ENCODE results near the gene YY1. TPM values are rescaled to one million over a fixed set of nuclear protein-coding genes. Genes with fewer than 3 reads are reported as not detected.
"Not testable (repeated sequence)": the region's sequence is repeated elsewhere in the genome, so short reads cannot be mapped to it uniquely, and the experiment has no call there.

The YY1 gene
- total RNA-seq, 2 donors from 2014 or later: 31.3 to 36.3 TPM

DNA sequence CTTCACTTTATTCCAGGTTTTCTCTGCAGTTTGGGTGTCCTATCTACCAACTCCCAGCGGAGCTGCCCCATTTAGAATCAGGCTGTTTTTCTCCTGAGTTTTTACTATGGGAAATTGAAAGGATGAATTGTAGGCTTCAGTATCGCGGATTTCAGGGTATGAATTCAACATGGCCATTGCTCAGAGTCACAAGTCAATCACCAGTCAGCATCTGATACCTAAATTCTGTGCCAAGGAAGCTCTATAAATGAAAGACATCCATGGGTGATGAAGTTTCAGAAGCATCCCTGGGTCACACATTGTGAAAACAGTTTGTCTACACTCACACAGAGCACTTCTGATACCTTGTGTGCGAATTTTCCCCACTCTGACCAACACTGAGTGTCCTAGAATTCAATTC, 35.8 kb upstream of the YY1 start:
- no peak overlapping the region for H3K4me3 ChIP-seq
- H3K4me1 ChIP-seq: no peaks in the 10 kb centered on the region
- no peaks in the 10 kb centered on the region for H3K27me3 ChIP-seq
- H3K9me3 ChIP-seq: no peaks in the 10 kb centered on the region
- no peaks in the 10 kb centered on the region for H3K36me3 ChIP-seq
- H3K27ac ChIP-seq: no peak overlapping the region
- TF ChIP-seq, protein P1, sequence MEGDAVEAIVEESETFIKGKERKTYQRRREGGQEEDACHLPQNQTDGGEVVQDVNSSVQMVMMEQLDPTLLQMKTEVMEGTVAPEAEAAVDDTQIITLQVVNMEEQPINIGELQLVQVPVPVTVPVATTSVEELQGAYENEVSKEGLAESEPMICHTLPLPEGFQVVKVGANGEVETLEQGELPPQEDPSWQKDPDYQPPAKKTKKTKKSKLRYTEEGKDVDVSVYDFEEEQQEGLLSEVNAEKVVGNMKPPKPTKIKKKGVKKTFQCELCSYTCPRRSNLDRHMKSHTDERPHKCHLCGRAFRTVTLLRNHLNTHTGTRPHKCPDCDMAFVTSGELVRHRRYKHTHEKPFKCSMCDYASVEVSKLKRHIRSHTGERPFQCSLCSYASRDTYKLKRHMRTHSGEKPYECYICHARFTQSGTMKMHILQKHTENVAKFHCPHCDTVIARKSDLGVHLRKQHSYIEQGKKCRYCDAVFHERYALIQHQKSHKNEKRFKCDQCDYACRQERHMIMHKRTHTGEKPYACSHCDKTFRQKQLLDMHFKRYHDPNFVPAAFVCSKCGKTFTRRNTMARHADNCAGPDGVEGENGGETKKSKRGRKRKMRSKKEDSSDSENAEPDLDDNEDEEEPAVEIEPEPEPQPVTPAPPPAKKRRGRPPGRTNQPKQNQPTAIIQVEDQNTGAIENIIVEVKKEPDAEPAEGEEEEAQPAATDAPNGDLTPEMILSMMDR (IDR thresholded peaks at IDR 0.05): no peak
- no peak for DNase-seq (ENCODE audit: low spot score)

- Histone ChIP-seq H3K4me1 (no peaks in the 10 kb centered on the region), H3K27ac (no peak overlapping the region), H3K27me3 (no peaks in the 10 kb centered on the region), H3K9me3 (no peaks in the 10 kb centered on the region), H3K4me3 (no peak overlapping the region), H3K36me3 (no peaks in the 10 kb centered on the region)
- TF ChIP-seq, protein P1 (IDR thresholded peaks at IDR 0.05): no peak
- no peak for DNase-seq (ENCODE audit: low spot score)
Measured at GRCh38 chr14:100203962-100204834, 34.7 kb upstream of the YY1 start.

GRCh38 chr14:100204835-100205167, 34.1 kb upstream of the YY1 start:
- not testable (repeated sequence) for H3K4me3 ChIP-seq; H3K36me3 ChIP-seq; H3K4me1 ChIP-seq; H3K27me3 ChIP-seq; H3K9me3 ChIP-seq; H3K27ac ChIP-seq; DNase-seq (ENCODE audit: low spot score)

GRCh38 chr14:100207588-100207987, 31.4 kb upstream of the YY1 start:
- H3K27me3 ChIP-seq; H3K4me3 ChIP-seq; DNase-seq (ENCODE audit: low spot score); H3K4me1 ChIP-seq; H3K36me3 ChIP-seq; H3K27ac ChIP-seq; H3K9me3 ChIP-seq: not testable (repeated sequence)

GRCh38 chr14:100208136-100208535, 30.8 kb upstream of the YY1 start:
- not testable (repeated sequence) for H3K4me3 ChIP-seq; H3K27me3 ChIP-seq; H3K9me3 ChIP-seq; H3K36me3 ChIP-seq; H3K4me1 ChIP-seq; DNase-seq (ENCODE audit: low spot score); H3K27ac ChIP-seq

- TF ChIP-seq, protein P1 (IDR thresholded peaks at IDR 0.05): no peak
- no peaks in the 10 kb centered on the region for H3K27me3 ChIP-seq
- peaks cover 0 to 12% of the 10 kb centered on the region in 2 donors for H3K4me1 ChIP-seq
- no peak overlapping the region for H3K4me3 ChIP-seq
- H3K9me3 ChIP-seq: no peaks in the 10 kb centered on the region
- no peak for DNase-seq (ENCODE audit: low spot score)
- no peaks in the 10 kb centered on the region for H3K36me3 ChIP-seq
- no peak overlapping the region for H3K27ac ChIP-seq
Measured at GRCh38 chr14:100211366-100211765, 27.6 kb upstream of the YY1 start.

- H3K27me3 ChIP-seq: no peaks in the 10 kb centered on the region
- H3K9me3 ChIP-seq: no peaks in the 10 kb centered on the region
- peaks cover 0 to 12% of the 10 kb centered on the region in 2 donors for H3K4me1 ChIP-seq
- H3K4me3 ChIP-seq: no peak overlapping the region
- no peaks in the 10 kb centered on the region for H3K36me3 ChIP-seq
- H3K27ac ChIP-seq: no peak overlapping the region
- DNase-seq (ENCODE audit: low spot score): no peak
- TF ChIP-seq, protein P1 (IDR thresholded peaks at IDR 0.05): no peak
Measured at GRCh38 chr14:100211893-100212292, 27.1 kb upstream of the YY1 start.

Data from right atrium auricular region (tissue), 2 donors.